RWPE2 (cell line): ENCODE results near the gene ANO3.

Experiments used
- ATAC-seq: fragments of 200-7000 bp; cut with Tn5 transposase; 3 replicates; pipeline ENCODE4 v1.9.1; 2021; ENCODE audit warnings: low read depth
- DNase-seq: peaks from one replicate; pipeline ENCODE4 v3.0.0-alpha.2; 2020; ENCODE audit warnings: low spot score
- H3K27ac ChIP-seq: fragments of 450-650 bp; 2 replicates; pipeline ENCODE4 v1.5.1; 2017; ENCODE audit warnings: mild to moderate bottlenecking; ENCODE audit not compliant: poor library complexity, severe bottlenecking
- H3K27me3 ChIP-seq: fragments of 250-450 bp; sonication (Bioruptor Pico); 2 replicates; pipeline ENCODE4 v1.5.1; 2021; ENCODE audit warnings: mild to moderate bottlenecking, moderate library complexity; ENCODE audit not compliant: insufficient read depth, poor library complexity, severe bottlenecking
- H3K36me3 ChIP-seq: fragments of 250-450 bp; sonication (Bioruptor Pico); 2 replicates; pipeline ENCODE4 v1.5.1; 2020; ENCODE audit warnings: low read depth, mild to moderate bottlenecking, moderate library complexity
- H3K4me1 ChIP-seq: fragments of 250-450 bp; sonication (Bioruptor Pico); 2 replicates; pipeline ENCODE4 v1.5.1; 2021; ENCODE audit warnings: mild to moderate bottlenecking, moderate library complexity; ENCODE audit not compliant: insufficient read depth, poor library complexity, severe bottlenecking
- H3K4me3 ChIP-seq: fragments of 250-450 bp; sonication (Bioruptor Pico); 2 replicates; pipeline ENCODE4 v1.5.1; 2021; ENCODE audit warnings: mild to moderate bottlenecking, moderate library complexity; ENCODE audit not compliant: severe bottlenecking
- H3K9me3 ChIP-seq: fragments of 250-450 bp; sonication (Bioruptor Pico); 2 replicates; pipeline ENCODE4 v1.5.1; 2021; ENCODE audit warnings: mild to moderate bottlenecking, moderate library complexity; ENCODE audit not compliant: severe bottlenecking
- TF ChIP-seq, protein P1 (sequence below): fragments of 450-650 bp; IDR thresholded peaks from one replicate; pipeline ENCODE4 v1.5.1; 2017; ENCODE audit warnings: mild to moderate bottlenecking, moderate library complexity; ENCODE audit not compliant: poor library complexity, severe bottlenecking

ANO3 gene

GRCh38 chr11:26553182-26553581 is 221.3 kb downstream of the ANO3 start:
- Histone ChIP-seq H3K27me3 (no peaks in the 10 kb centered on the region), H3K27ac (no peak overlapping the region), H3K4me3 (no peak overlapping the region), H3K4me1 (no peaks in the 10 kb centered on the region), H3K36me3 (no peaks in the 10 kb centered on the region), H3K9me3 (no peaks in the 10 kb centered on the region)
- no peak for ATAC-seq
- DNase-seq, result no peak
- TF ChIP-seq, protein P1, sequence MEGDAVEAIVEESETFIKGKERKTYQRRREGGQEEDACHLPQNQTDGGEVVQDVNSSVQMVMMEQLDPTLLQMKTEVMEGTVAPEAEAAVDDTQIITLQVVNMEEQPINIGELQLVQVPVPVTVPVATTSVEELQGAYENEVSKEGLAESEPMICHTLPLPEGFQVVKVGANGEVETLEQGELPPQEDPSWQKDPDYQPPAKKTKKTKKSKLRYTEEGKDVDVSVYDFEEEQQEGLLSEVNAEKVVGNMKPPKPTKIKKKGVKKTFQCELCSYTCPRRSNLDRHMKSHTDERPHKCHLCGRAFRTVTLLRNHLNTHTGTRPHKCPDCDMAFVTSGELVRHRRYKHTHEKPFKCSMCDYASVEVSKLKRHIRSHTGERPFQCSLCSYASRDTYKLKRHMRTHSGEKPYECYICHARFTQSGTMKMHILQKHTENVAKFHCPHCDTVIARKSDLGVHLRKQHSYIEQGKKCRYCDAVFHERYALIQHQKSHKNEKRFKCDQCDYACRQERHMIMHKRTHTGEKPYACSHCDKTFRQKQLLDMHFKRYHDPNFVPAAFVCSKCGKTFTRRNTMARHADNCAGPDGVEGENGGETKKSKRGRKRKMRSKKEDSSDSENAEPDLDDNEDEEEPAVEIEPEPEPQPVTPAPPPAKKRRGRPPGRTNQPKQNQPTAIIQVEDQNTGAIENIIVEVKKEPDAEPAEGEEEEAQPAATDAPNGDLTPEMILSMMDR, result no peak

GRCh38 chr11:26554455-26554854 is 222.5 kb downstream of the ANO3 start:
- ATAC-seq (no peak), DNase-seq (no peak)
- no peaks in the 10 kb centered on the region for H3K9me3 ChIP-seq
- no peaks in the 10 kb centered on the region for H3K36me3 ChIP-seq
- H3K4me3 ChIP-seq, result no peak overlapping the region
- no peaks in the 10 kb centered on the region for H3K27me3 ChIP-seq
- no peak overlapping the region for H3K27ac ChIP-seq
- TF ChIP-seq, protein P1, result no peak
- no peaks in the 10 kb centered on the region for H3K4me1 ChIP-seq

GRCh38 chr11:26556582-26556981 is 224.7 kb downstream of the ANO3 start:
- Histone ChIP-seq H3K9me3 (no peaks in the 10 kb centered on the region), H3K4me3 (no peak overlapping the region), H3K27me3 (no peaks in the 10 kb centered on the region), H3K36me3 (no peaks in the 10 kb centered on the region), H3K27ac (no peak overlapping the region), H3K4me1 (no peaks in the 10 kb centered on the region)
- ATAC-seq, result no peak
- DNase-seq, result no peak
- TF ChIP-seq, protein P1, result no peak

GRCh38 chr11:26557666-26558065 is 225.7 kb downstream of the ANO3 start:
- no peaks in the 10 kb centered on the region for H3K27me3 ChIP-seq
- no peak for DNase-seq

DNA sequence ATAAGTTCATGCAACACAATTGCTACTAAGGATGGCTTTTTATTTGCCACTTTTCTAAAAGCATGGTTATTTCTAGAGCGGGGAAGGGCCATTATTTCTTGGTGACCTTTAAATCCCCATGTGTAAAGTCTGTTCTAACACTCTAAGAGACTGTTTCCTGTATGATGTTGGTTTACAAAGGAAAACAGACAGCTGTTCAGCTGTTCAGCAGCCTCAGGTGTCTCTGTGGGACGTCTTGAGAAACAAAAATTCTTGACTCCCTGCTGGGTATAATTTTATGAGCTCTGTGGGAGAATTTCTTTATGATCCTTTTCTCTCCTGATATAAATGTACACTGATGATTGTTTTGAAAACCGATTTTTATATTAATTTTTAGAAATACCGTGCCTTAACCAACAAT is 226.3 kb downstream of the ANO3 start:
- TF ChIP-seq, protein P1, result no peak
- H3K4me3 ChIP-seq, result no peak overlapping the region
- no peaks in the 10 kb centered on the region for H3K36me3 ChIP-seq
- H3K27me3 ChIP-seq, result no peaks in the 10 kb centered on the region
- H3K4me1 ChIP-seq, result no peaks in the 10 kb centered on the region
- H3K27ac ChIP-seq, result no peak overlapping the region
- DNase-seq (no peak), ATAC-seq (no peak)
- H3K9me3 ChIP-seq, result no peaks in the 10 kb centered on the region

More at GRCh38 chr11:26557666-26558065, 225.7 kb downstream of the ANO3 start:
- Histone ChIP-seq H3K4me3 (no peak overlapping the region), H3K36me3 (no peaks in the 10 kb centered on the region), H3K4me1 (no peaks in the 10 kb centered on the region), H3K9me3 (no peaks in the 10 kb centered on the region), H3K27ac (no peak overlapping the region)
- no peak for ATAC-seq
- TF ChIP-seq, protein P1, result no peak
